GM13977 (cell line): Measurements from ENCODE around the gene OPCML.

Experiments used
- DNase-seq: peaks from one replicate; pipeline ENCODE4 v3.0.0; 2012; ENCODE audit warnings: low spot score
- CTCF ChIP-seq: IDR thresholded peaks from 2 replicates; pipeline ENCODE4 v1.5.1; 2012; ENCODE audit warnings: mild to moderate bottlenecking, control low read depth; ENCODE audit not compliant: insufficient read depth; ENCODE audit errors: extremely low read depth, missing control alignments
- in situ Hi-C: fragments of 300-500 bp; cut with MboI; formaldehyde crosslinking; loops from one replicate; pipeline ENCODE4 v1.12.0; 2022; ENCODE audit warnings: low sequenced_read_pairs, low pct_unique_long_range_greater_than_20kb, mixed read lengths, inconsistent platforms; ENCODE audit not compliant: unreplicated experiment

Gene OPCML

GRCh38 chr11:132910011-132910760, 622.1 kb downstream of the OPCML start:
- no peak for TF ChIP-seq CTCF
- no peak for DNase-seq
- in situ Hi-C loops = no loop called here

GRCh38 chr11:132909021-132909606, 623.2 kb downstream of the OPCML start:
- no peak for DNase-seq
- TF ChIP-seq CTCF = no peak
- in situ Hi-C loops = no loop called here

GRCh38 chr11:132908414-132908810, 623.9 kb downstream of the OPCML start:
- DNase-seq = no peak
- in situ Hi-C loops = no loop called here
- TF ChIP-seq CTCF = no peak

GRCh38 chr11:132907651-132908413, 624.5 kb downstream of the OPCML start:
- in situ Hi-C loops = no loop called here
- TF ChIP-seq CTCF = no peak
- DNase-seq = no peak

- DNase-seq = no peak
- in situ Hi-C loops = no loop called here
- TF ChIP-seq CTCF = no peak
These were observed 627.7 kb downstream of the OPCML start for GRCh38 chr11:132904607-132905006.

- in situ Hi-C loops = no loop called here
- no peak for TF ChIP-seq CTCF
- DNase-seq = no peak
These were observed 628.2 kb downstream of the OPCML start for GRCh38 chr11:132904091-132904490.
